SK-N-SH (cell line): ENCODE results near the gene MRPL9.

Experiments used
- CHD2 ChIP-seq: fragments of 150-350 bp; IDR thresholded peaks from 2 replicates; pipeline ENCODE4 v1.6.1; 2018; ENCODE audit warnings: low read length; ENCODE audit not compliant: partially characterized antibody
- EP300 ChIP-seq, 2 experiments: IDR thresholded peaks; 2 replicates each; pipeline versions ENCODE4 v1.4.0 to v1.6.1; 2012; ENCODE audit warnings: borderline replicate concordance in 1 of 2, low read depth in 1 of 2, low read length in 1 of 2
- FOXJ3 ChIP-seq: sonication (generic); formaldehyde crosslinking; IDR thresholded peaks from 2 replicates; pipeline ENCODE4 v1.5.1; 2020; ENCODE audit warnings: mild to moderate bottlenecking, missing genetic modification reagents
- GABPA ChIP-seq: IDR thresholded peaks from 2 replicates; pipeline ENCODE4 v1.4.0; 2012; ENCODE audit warnings: low read depth, mild to moderate bottlenecking
- POLR2AphosphoS5 ChIP-seq: IDR thresholded peaks from 2 replicates; pipeline ENCODE4 v1.6.1; 2012; ENCODE audit warnings: low read depth, low read length
- RAD21 ChIP-seq: IDR thresholded peaks from 2 replicates; pipeline ENCODE4 v1.6.1; 2012; ENCODE audit warnings: mild to moderate bottlenecking, low read length
- RFX5 ChIP-seq: IDR thresholded peaks from 2 replicates; pipeline ENCODE4 v1.6.1; 2012; ENCODE audit warnings: mild to moderate bottlenecking, improper control_type of control experiment, low read length
- TAF1 ChIP-seq: IDR thresholded peaks from 2 replicates; pipeline ENCODE4 v1.6.1; 2012; ENCODE audit warnings: low read depth, mild to moderate bottlenecking, low read length, moderate library complexity, borderline replicate concordance
- TF ChIP-seq, protein P1 (sequence below): IDR thresholded peaks from 2 replicates; pipeline ENCODE4; 2012
- TF ChIP-seq, protein P2 (sequence below): fragments of 200-600 bp; sonication (generic); IDR thresholded peaks from 2 replicates; pipeline ENCODE4 v1.6.1; 2017; ENCODE audit warnings: antibody characterized with exemption, mild to moderate bottlenecking, moderate library complexity
- TF ChIP-seq, protein P3 (sequence below): fragments of 150-350 bp; IDR thresholded peaks from 2 replicates; pipeline ENCODE4 v1.6.1; 2016; ENCODE audit warnings: mild to moderate bottlenecking, low read depth, low read length

DNA sequence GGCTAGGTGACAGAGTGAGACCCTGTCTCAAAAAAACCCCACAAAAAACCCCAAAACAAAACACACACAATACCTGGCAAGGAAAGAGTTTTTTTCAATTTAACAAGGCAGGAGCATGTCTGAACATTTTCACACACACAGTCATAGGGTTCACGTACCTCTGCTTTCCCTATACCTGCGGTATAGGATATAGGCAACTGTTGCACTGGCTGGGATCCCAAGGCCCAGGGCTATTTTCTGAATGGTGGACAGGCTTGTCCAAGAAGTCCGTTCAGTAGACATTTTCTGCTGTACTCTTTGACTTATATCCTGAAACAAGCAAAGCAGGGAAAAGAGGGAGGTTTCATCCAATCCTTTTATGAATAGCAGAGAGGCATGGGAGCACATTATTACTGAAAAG, 19.4 kb upstream of the MRPL9 start:
- TF ChIP-seq, protein P1, sequence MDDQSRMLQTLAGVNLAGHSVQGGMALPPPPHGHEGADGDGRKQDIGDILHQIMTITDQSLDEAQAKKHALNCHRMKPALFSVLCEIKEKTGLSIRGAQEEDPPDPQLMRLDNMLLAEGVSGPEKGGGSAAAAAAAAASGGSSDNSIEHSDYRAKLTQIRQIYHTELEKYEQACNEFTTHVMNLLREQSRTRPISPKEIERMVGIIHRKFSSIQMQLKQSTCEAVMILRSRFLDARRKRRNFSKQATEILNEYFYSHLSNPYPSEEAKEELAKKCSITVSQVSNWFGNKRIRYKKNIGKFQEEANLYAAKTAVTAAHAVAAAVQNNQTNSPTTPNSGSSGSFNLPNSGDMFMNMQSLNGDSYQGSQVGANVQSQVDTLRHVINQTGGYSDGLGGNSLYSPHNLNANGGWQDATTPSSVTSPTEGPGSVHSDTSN, result no peak
- TF ChIP-seq, protein P2, sequence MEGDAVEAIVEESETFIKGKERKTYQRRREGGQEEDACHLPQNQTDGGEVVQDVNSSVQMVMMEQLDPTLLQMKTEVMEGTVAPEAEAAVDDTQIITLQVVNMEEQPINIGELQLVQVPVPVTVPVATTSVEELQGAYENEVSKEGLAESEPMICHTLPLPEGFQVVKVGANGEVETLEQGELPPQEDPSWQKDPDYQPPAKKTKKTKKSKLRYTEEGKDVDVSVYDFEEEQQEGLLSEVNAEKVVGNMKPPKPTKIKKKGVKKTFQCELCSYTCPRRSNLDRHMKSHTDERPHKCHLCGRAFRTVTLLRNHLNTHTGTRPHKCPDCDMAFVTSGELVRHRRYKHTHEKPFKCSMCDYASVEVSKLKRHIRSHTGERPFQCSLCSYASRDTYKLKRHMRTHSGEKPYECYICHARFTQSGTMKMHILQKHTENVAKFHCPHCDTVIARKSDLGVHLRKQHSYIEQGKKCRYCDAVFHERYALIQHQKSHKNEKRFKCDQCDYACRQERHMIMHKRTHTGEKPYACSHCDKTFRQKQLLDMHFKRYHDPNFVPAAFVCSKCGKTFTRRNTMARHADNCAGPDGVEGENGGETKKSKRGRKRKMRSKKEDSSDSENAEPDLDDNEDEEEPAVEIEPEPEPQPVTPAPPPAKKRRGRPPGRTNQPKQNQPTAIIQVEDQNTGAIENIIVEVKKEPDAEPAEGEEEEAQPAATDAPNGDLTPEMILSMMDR, result no peak
- no peak for TF ChIP-seq GABPA
- TF ChIP-seq TAF1, result no peak
- TF ChIP-seq EP300 (IDR thresholded peaks at IDR 0.05; ENCODE audit: borderline replicate concordance in 1 of 2, low read depth in 1 of 2, low read length in 1 of 2), result no peak
- no peak for TF ChIP-seq RAD21
- TF ChIP-seq FOXJ3 (CRISPR knock-in tag), result no peak
- no peak for TF ChIP-seq POLR2AphosphoS5
- TF ChIP-seq RFX5, result no peak
- TF ChIP-seq, protein P3, sequence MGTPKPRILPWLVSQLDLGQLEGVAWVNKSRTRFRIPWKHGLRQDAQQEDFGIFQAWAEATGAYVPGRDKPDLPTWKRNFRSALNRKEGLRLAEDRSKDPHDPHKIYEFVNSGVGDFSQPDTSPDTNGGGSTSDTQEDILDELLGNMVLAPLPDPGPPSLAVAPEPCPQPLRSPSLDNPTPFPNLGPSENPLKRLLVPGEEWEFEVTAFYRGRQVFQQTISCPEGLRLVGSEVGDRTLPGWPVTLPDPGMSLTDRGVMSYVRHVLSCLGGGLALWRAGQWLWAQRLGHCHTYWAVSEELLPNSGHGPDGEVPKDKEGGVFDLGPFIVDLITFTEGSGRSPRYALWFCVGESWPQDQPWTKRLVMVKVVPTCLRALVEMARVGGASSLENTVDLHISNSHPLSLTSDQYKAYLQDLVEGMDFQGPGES, result no peak
- no peak for TF ChIP-seq CHD2
